Parathyroid adenoma (tissue), 2 donors: ENCODE measurements around the gene PER3.

Source experiments
- H2AFZ ChIP-seq: fragments of 300-600 bp; sonication (generic); one replicate; pipeline ENCODE4 v1.7.0; 2017; ENCODE audit warnings: antibody characterized with exemption, mild to moderate bottlenecking
- H3K27ac ChIP-seq: fragments of 300-600 bp; sonication (generic); one replicate; pipeline ENCODE4 v1.7.0; 2017
- H3K27me3 ChIP-seq: fragments of 300-600 bp; sonication (generic); one replicate; pipeline ENCODE4 v1.7.0; 2017; ENCODE audit warnings: low read length; ENCODE audit not compliant: control insufficient read depth, insufficient read depth
- H3K36me3 ChIP-seq: fragments of 300-600 bp; sonication (generic); one replicate; pipeline ENCODE4 v1.7.0; 2017; ENCODE audit warnings: low read length; ENCODE audit not compliant: control insufficient read depth, insufficient read depth
- H3K4me1 ChIP-seq: fragments of 300-600 bp; sonication (generic); one replicate; pipeline ENCODE4 v1.7.0; 2017; ENCODE audit warnings: control low read depth
- H3K4me2 ChIP-seq: fragments of 300-600 bp; sonication (generic); one replicate; pipeline ENCODE4 v1.7.0; 2017; ENCODE audit warnings: low read length
- H3K4me3 ChIP-seq: fragments of 300-600 bp; sonication (generic); one replicate; pipeline ENCODE4 v1.7.0; 2017; ENCODE audit warnings: low read depth, low read length
- H3K79me2 ChIP-seq: fragments of 300-600 bp; sonication (generic); one replicate; pipeline ENCODE4 v1.7.0; 2017; ENCODE audit warnings: control low read depth
- H3K9ac ChIP-seq: fragments of 300-600 bp; sonication (generic); one replicate; pipeline ENCODE4 v1.7.0; 2017; ENCODE audit warnings: mild to moderate bottlenecking
- H3K9me3 ChIP-seq: fragments of 300-600 bp; sonication (generic); one replicate; pipeline ENCODE4 v1.7.0; 2017; ENCODE audit warnings: low read length; ENCODE audit not compliant: control insufficient read depth
- TF ChIP-seq, protein P1 (sequence below): fragments of 300-600 bp; sonication (generic); IDR thresholded peaks from one replicate; pipeline ENCODE4 v1.7.0; 2017; ENCODE audit warnings: antibody characterized with exemption, mild to moderate bottlenecking
- donor health status: primary hyperparathyroidism.

Gene PER3

DNA sequence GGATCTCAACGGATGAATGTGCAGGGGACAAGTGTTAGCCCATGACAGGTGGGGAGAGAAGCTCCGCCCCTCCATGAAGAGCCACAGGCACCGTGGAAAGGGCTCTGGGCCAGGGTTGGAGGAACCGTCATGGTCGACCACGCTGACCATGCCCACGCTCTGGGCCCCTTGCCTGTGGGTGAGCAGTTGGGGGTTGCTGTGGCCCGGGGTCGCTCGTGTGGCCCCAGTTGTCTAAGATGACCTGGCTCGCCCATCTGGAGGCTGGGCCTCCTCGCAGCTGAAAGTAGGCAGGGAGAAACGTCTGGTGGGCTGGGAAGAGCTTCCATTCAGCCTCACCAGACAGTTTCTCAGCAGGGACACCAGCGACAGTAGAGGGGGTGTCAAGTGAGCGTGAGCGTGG, 81.9 kb downstream of the PER3 start:
- no peaks in the 10 kb centered on the region for H3K27me3 ChIP-seq
- no peaks in the 10 kb centered on the region for H3K36me3 ChIP-seq
- H3K79me2 ChIP-seq, result no peaks in the 10 kb centered on the region
- no peak overlapping the region for H3K27ac ChIP-seq
- H3K4me3 ChIP-seq, result no peak overlapping the region
- no peaks in the 10 kb centered on the region for H3K9me3 ChIP-seq
- H2AFZ ChIP-seq, result no peak overlapping the region
- H3K4me2 ChIP-seq, result no peak overlapping the region
- TF ChIP-seq, protein P1, sequence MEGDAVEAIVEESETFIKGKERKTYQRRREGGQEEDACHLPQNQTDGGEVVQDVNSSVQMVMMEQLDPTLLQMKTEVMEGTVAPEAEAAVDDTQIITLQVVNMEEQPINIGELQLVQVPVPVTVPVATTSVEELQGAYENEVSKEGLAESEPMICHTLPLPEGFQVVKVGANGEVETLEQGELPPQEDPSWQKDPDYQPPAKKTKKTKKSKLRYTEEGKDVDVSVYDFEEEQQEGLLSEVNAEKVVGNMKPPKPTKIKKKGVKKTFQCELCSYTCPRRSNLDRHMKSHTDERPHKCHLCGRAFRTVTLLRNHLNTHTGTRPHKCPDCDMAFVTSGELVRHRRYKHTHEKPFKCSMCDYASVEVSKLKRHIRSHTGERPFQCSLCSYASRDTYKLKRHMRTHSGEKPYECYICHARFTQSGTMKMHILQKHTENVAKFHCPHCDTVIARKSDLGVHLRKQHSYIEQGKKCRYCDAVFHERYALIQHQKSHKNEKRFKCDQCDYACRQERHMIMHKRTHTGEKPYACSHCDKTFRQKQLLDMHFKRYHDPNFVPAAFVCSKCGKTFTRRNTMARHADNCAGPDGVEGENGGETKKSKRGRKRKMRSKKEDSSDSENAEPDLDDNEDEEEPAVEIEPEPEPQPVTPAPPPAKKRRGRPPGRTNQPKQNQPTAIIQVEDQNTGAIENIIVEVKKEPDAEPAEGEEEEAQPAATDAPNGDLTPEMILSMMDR, result no peak
- no peak overlapping the region for H3K9ac ChIP-seq
- H3K4me1 ChIP-seq, result no peaks in the 10 kb centered on the region

DNA sequence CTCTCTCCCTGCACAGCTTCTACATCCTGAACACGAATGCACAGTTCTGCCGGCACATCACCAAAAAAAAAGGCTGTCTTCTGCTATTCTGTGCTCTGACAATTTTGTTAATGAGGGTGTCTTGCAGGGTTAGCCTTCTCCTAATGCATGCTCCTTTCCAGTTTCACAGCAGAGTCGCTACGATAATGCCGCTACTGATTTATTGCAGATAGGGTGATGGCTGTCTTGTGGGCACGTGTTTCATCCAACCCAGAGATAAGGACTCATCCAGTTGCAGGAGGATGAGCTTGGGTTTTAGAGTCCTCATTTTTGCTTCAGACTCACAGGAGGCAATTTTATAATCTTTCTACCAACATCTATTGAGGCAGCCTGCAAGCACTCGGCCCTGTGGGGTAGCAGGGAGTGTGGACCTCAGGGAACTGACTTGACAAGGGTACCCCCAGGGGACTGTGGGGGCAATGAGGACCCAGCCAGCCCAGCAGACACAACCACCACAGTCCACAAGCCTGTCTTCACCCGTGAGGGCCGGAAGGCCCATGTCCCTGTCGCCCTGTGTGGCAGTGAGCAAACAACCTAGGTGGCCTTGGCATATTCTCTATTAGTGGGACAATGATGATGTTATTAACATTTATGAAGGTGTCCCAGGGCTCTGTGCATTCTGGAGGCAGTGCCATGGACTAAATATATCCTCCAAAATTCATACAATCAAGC, 84.1 kb downstream of the PER3 start:
- Histone ChIP-seq H3K9ac (no peak overlapping the region), H2AFZ (no peak overlapping the region), H3K27ac (no peak overlapping the region), H3K79me2 (no peaks in the 10 kb centered on the region), H3K4me2 (no peak overlapping the region), H3K9me3 (no peaks in the 10 kb centered on the region), H3K36me3 (no peaks in the 10 kb centered on the region), H3K4me3 (no peak overlapping the region), H3K4me1 (no peaks in the 10 kb centered on the region), H3K27me3 (no peaks in the 10 kb centered on the region)
- TF ChIP-seq, protein P1, result no peak

DNA sequence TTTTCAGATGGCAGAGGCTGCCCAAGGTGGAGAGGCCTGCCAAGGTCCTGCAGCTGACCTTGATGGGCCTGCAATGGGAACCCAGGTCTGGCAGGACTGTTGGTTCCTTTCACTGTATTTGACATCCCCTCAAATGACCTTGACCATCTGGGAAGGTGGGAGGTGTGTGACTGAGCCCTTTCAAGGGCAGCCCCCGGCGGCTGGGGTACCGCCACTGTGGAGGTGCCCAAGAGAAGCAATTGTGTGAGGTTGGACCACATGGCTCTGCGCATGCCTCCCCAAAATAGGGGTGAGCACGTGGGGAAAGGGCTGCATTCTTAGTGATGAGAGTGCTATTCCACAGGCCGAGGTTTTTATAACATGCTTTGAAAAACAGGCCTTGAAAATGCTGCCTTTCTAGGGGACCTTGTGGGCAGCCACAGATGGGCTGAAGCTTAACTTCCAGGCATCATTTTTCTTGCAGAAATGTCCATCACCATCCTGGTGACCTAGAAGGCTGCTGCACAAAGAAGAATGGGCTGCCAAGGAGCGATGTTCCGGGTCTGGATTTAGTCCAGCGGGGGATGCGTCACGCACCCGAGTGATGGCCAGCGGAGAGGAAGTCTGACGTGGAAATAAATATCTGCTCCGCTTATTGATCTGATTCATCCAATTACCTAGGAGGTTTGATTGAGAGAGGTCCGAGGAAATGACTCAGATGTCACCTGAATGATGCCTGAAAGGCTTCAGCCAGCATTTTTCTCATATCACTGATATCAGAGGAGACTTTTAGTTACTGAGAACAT, 85.2 kb downstream of the PER3 start:
- H3K27ac ChIP-seq, result no peak overlapping the region
- TF ChIP-seq, protein P1, result no peak
- no peak overlapping the region for H3K4me3 ChIP-seq

DNA sequence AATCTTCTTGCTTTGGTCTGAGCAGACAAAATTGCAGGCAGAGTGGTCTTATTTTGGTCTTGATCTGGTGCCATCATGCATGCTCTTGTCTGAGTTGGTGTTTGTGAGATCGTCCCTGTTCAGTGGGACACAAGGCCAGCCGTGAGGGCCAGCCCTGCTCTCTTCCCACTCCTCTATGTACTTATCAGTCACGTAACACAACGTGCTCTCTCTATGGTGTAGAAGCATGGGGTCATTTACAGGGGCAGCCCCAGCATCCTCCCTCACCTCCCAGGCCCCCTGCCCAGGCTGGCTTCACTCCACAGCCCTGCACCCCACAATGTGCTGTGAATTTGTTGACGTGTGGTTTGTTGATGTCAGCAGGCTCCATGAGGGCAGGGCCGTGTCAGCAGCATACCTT, 87.0 kb downstream of the PER3 start:
- Histone ChIP-seq H3K9me3 (no peaks in the 10 kb centered on the region), H3K27ac (no peak overlapping the region), H3K36me3 (no peaks in the 10 kb centered on the region), H3K79me2 (no peaks in the 10 kb centered on the region), H3K4me1 (no peaks in the 10 kb centered on the region), H3K4me3 (no peak overlapping the region), H3K4me2 (no peak overlapping the region), H2AFZ (no peak overlapping the region), H3K9ac (no peak overlapping the region), H3K27me3 (no peaks in the 10 kb centered on the region)
- TF ChIP-seq, protein P1, result no peak

More for the DNA sequence above, 85.2 kb downstream of the PER3 start:
- H2AFZ ChIP-seq, result no peak overlapping the region
- H3K79me2 ChIP-seq, result no peaks in the 10 kb centered on the region
- no peak overlapping the region for H3K9ac ChIP-seq
- H3K27me3 ChIP-seq, result no peaks in the 10 kb centered on the region
- H3K4me2 ChIP-seq, result no peak overlapping the region
- no peaks in the 10 kb centered on the region for H3K4me1 ChIP-seq
- no peaks in the 10 kb centered on the region for H3K36me3 ChIP-seq
- H3K9me3 ChIP-seq, result no peaks in the 10 kb centered on the region
